GM21423 (cell line): Measurements from ENCODE around the gene PCSK7.
A peak's percentile ranks its signal among the peaks of the same experiment; 100 is the strongest.
"Not testable (repeated sequence)": the region's sequence is repeated elsewhere in the genome, so short reads cannot be mapped to it uniquely, and the experiment has no call there.

Experiments used
- ATAC-seq: cut with Tn5 transposase; IDR thresholded peaks from one replicate; pipeline ENCODE4 v1.9.1; 2021; ENCODE audit warnings: mild to moderate bottlenecking, moderate library complexity; ENCODE audit not compliant: unreplicated experiment

The PCSK7 gene

GRCh38 chr11:117231842-117232091 lies at the start of gene PCSK7:
TSS of gene PCSK7 (minus strand) at chr11:117232073. CDS start at chr11:117229844, 2,229 bp downstream.
- no peak for ATAC-seq

GRCh38 chr11:117281159-117281558 lies 49.3 kb upstream of the PCSK7 start:
- no peak for ATAC-seq

- ATAC-seq, result no peak
Measured at GRCh38 chr11:117279711-117280376, 48.0 kb upstream of the PCSK7 start.

- ATAC-seq, result no peak
Measured at GRCh38 chr11:117278347-117278746, 46.5 kb upstream of the PCSK7 start.

- ATAC-seq, result no peak
Measured at GRCh38 chr11:117273550-117274289, 41.8 kb upstream of the PCSK7 start.

GRCh38 chr11:117272175-117272574 lies 40.3 kb upstream of the PCSK7 start:
- not testable (repeated sequence) for ATAC-seq

- no peak for ATAC-seq
Measured at GRCh38 chr11:117271208-117271607, 39.3 kb upstream of the PCSK7 start.

- no peak for ATAC-seq
Measured at GRCh38 chr11:117269856-117270255, 38.0 kb upstream of the PCSK7 start.

- no peak for ATAC-seq
Measured at GRCh38 chr11:117265745-117266144, 33.9 kb upstream of the PCSK7 start.

- not testable (repeated sequence) for ATAC-seq
Measured at GRCh38 chr11:117264624-117265323, 32.9 kb upstream of the PCSK7 start.

- no peak for ATAC-seq
Measured at GRCh38 chr11:117259417-117259816, 27.5 kb upstream of the PCSK7 start.

- ATAC-seq, result no peak
Measured at GRCh38 chr11:117258576-117258975, 26.7 kb upstream of the PCSK7 start.

GRCh38 chr11:117256573-117256972 lies 24.7 kb upstream of the PCSK7 start:
- ATAC-seq, result no peak

- no peak for ATAC-seq
Measured at GRCh38 chr11:117255966-117256365, 24.1 kb upstream of the PCSK7 start.

- no peak for ATAC-seq
Measured at GRCh38 chr11:117251506-117251905, 19.6 kb upstream of the PCSK7 start.

GRCh38 chr11:117249571-117249970 lies 17.7 kb upstream of the PCSK7 start:
- ATAC-seq, result no peak

GRCh38 chr11:117248341-117248740 lies 16.5 kb upstream of the PCSK7 start:
- ATAC-seq, result no peak

- ATAC-seq, result no peak
Measured at GRCh38 chr11:117239295-117239694, 7.4 kb upstream of the PCSK7 start.

- no peak for ATAC-seq
Measured at GRCh38 chr11:117238221-117238620, 6.3 kb upstream of the PCSK7 start.

GRCh38 chr11:117232911-117233409 lies 1.1 kb upstream of the PCSK7 start:
- ATAC-seq, result peak; percentile 2

- peak; percentile 65 for ATAC-seq
Measured at GRCh38 chr11:117232092-117232878, 412 bp upstream of the PCSK7 start, which contains the start of gene RNF214. TSS of gene RNF214 (plus strand) at chr11:117232671. CDS start at chr11:117234273, 1,602 bp downstream.
